ENCODE measurements around the gene MGRN1. TPM values are rescaled to one million over a fixed set of nuclear protein-coding genes. Genes with fewer than 3 reads are reported as not detected.

MGRN1 gene
- total and polyA plus RNA-seq, 4 donors: 29.5 to 112 (median 47.0) TPM

GRCh38 chr16:4696172-4696904 is 71.7 kb downstream of the MGRN1 start:
- no peak overlapping the region for H3K27ac ChIP-seq (ENCODE audit: low read depth in 1 of 2, low read length in 1 of 2)
- 77 to 83% methylated on average over 19 of the region's 19 CpGs for WGBS, 2 donors
- TF ChIP-seq CTCF (IDR thresholded peaks at IDR 0.05; ENCODE audit: control extremely low read depth, extremely low read depth): no peak
- peaks cover 8 to 51% (median 29%) of the 10 kb centered on the region in 4 donors for H3K36me3 ChIP-seq (ENCODE audit: control insufficient read depth in 4 of 4, insufficient read depth in 4 of 4, low read length in 4 of 4)
- peaks cover 0 to 25% (median 8%) of the 10 kb centered on the region in 5 donors for H3K4me1 ChIP-seq (ENCODE audit: control insufficient read depth in 5 of 5, insufficient read depth in 5 of 5, low read length in 5 of 5)
- no peak overlapping the region for H3K9ac ChIP-seq (ENCODE audit: insufficient read depth in 1 of 2, low read length in 2 of 2)
- ATAC-seq (ENCODE audit: insufficient read depth, low FRiP score) (no peak), DNase-seq (no peak)
- H3K27me3 ChIP-seq (ENCODE audit: control insufficient read depth in 3 of 3, insufficient read depth in 3 of 3, low read length in 2 of 3): no peaks in the 10 kb centered on the region
- H3K4me3 ChIP-seq: no peak overlapping the region
- H3K9me3 ChIP-seq (ENCODE audit: control insufficient read depth in 4 of 4, insufficient read depth in 3 of 4, low read length in 3 of 4): no peaks in the 10 kb centered on the region

- H3K4me3 ChIP-seq: no peak overlapping the region
- TF ChIP-seq CTCF (IDR thresholded peaks at IDR 0.05; ENCODE audit: control extremely low read depth, extremely low read depth): no peak
- H3K36me3 ChIP-seq (ENCODE audit: control insufficient read depth in 4 of 4, insufficient read depth in 4 of 4, low read length in 4 of 4): peaks cover 8 to 59% (median 29%) of the 10 kb centered on the region in 4 donors
- H3K9me3 ChIP-seq (ENCODE audit: control insufficient read depth in 4 of 4, insufficient read depth in 3 of 4, low read length in 3 of 4): no peaks in the 10 kb centered on the region
- H3K27ac ChIP-seq (ENCODE audit: low read depth in 1 of 2, low read length in 1 of 2): no peak overlapping the region
- H3K4me1 ChIP-seq (ENCODE audit: control insufficient read depth in 5 of 5, insufficient read depth in 5 of 5, low read length in 5 of 5): peaks cover 0 to 25% (median 8%) of the 10 kb centered on the region in 5 donors
- 85 to 91% methylated on average over 32 to 33 of the region's 33 CpGs for WGBS, 2 donors
- ATAC-seq (ENCODE audit: insufficient read depth, low FRiP score) (no peak), DNase-seq (no peak)
- H3K27me3 ChIP-seq (ENCODE audit: control insufficient read depth in 3 of 3, insufficient read depth in 3 of 3, low read length in 2 of 3): no peaks in the 10 kb centered on the region
- H3K9ac ChIP-seq (ENCODE audit: insufficient read depth in 1 of 2, low read length in 2 of 2): no peak overlapping the region
Observed at GRCh38 chr16:4696905-4697847, 72.5 kb downstream of the MGRN1 start.

- ATAC-seq (ENCODE audit: insufficient read depth, low FRiP score) (no peak), DNase-seq (no peak)
- Histone ChIP-seq H3K9me3 (ENCODE audit: control insufficient read depth in 4 of 4, insufficient read depth in 3 of 4, low read length in 3 of 4) (no peaks in the 10 kb centered on the region), H3K4me1 (ENCODE audit: control insufficient read depth in 5 of 5, insufficient read depth in 5 of 5, low read length in 5 of 5) (peaks cover 0 to 21% (median 6%) of the 10 kb centered on the region in 5 donors), H3K27me3 (ENCODE audit: control insufficient read depth in 3 of 3, insufficient read depth in 3 of 3, low read length in 2 of 3) (no peaks in the 10 kb centered on the region), H3K36me3 (ENCODE audit: control insufficient read depth in 4 of 4, insufficient read depth in 4 of 4, low read length in 4 of 4) (peaks cover 8 to 63% (median 29%) of the 10 kb centered on the region in 4 donors), H3K27ac (ENCODE audit: low read depth in 1 of 2, low read length in 1 of 2) (no peak overlapping the region), H3K9ac (ENCODE audit: insufficient read depth in 1 of 2, low read length in 2 of 2) (no peak overlapping the region), H3K4me3 (no peak overlapping the region)
- 74 to 86% methylated on average over 9 of the region's 9 CpGs for WGBS, 2 donors
- TF ChIP-seq CTCF (IDR thresholded peaks at IDR 0.05; ENCODE audit: control extremely low read depth, extremely low read depth): no peak
Observed at GRCh38 chr16:4697848-4698291, 73.2 kb downstream of the MGRN1 start.
